HG03108 (cell line): ENCODE results near the gene PRM3.

ENCODE experiments used
- ATAC-seq: cut with Tn5 transposase; IDR thresholded peaks from one replicate; pipeline ENCODE4 v1.9.1; 2021; ENCODE audit warnings: moderate library complexity; ENCODE audit not compliant: unreplicated experiment

The PRM3 gene

DNA sequence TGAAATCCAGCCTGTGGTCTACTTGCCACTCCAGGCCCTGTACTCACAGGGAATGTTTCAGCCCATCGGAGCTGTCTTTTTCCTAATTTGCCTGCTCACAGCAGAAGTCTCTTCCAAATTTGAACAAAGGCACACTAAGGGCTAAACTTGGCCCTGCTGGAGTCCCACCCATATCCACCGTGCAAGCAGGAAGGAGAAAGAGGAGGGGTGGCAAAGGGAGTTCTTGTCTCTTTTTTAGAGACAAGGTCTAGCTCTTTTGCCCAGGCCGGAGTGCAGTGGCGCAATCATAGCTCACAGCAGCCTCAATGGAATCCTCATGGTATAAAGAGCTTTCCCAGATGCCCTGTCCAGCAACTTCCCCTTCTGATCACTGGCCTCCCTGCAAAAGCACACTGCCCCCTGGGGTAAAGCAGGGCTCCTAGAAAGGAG lies 10.4 kb upstream of the PRM3 start:
- ATAC-seq: no peak

DNA sequence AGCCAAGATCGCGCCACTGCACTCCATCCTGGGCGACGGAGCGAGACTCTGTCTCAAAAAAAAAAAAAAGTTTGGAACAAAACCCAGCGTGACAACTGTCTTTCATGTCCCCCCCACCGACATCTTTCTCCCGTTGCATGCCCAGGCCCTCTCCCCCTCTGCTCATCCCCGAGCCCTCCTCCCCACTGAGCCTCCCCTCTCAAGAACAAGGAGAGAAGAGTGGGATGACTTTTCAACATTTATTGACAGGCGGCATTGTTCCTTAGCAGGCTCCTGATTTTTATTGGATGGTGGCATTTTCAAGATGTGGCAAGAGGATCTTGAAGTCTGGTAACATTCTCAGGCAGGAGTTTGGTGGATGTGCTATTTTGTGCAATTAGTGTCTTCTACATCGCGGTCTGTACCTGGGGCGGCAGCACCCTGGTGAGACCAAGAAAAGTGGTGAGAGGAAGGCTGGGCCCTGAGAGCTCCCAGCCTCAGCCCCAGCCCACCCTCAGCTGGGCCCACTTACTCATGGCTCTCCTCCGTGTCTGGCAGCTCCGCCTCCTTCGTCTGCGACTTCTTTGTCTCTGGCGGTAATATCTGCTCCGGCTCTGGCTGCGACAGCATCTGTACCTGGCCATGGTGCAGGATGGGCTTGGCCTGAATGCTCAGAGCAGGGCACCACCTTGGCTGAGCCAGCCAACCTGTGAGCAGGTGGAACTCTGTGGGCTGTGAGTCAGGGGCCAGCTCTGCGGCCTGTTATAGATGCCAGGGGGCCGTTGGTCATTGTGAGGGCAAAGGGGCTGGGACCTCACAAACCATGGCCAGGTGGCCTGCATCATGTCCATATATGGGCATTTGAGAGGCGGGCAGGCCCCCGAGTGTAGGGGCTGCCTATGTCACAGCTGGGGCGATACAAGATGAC lies 7.4 kb upstream of the PRM3 start, which contains the start of gene PRM1:
Gene PRM1 (minus strand): TSS at position 715 of the 907 bp plus-strand sequence. CDS start 92 bp downstream, at position 623.
- ATAC-seq: no peak

DNA sequence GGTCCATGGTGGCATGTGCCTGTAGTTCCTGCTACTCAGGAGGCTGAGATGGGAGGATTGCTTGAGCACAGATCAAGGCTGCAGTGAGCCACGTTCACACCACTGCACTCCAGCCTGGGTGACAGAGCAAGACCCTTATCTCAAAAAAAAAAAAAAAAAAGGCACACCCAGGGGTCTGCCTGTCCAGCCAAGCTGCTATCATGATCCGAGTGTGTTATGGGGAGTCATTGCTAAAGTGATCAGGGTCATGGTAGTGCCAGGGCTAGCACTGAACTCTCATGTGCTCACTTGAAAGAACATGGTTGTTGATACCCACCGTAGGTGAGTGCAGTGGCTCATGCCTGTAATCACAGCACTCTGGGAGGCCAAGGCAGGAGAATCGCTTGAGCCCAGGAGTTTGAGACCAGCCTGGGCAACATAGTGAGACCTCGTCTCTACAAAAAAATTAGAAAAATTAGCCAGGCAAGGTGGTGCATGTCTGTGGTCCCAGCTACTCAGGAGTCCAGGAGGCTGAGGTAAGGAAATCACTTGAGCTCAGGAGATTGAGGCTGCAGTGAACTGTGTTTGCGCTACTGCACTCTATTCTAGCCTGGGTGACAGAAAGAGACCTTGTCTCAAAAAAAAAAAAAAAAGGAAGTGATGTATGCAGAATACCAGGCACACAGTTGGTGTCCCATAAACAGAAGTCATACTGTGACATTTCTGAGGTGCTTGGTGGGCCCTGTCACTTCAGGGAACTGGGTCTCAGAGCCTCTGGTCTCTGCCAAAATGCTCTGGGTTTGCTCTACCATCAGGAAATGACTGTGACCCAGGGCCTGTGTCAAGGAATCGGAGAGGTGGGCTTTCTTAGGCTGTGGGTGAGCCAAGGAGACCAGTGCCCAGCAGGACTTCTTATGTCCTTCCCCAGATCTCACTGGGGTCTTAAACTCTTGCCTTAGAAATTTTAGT lies 5.5 kb upstream of the PRM3 start:
- no peak for ATAC-seq

DNA sequence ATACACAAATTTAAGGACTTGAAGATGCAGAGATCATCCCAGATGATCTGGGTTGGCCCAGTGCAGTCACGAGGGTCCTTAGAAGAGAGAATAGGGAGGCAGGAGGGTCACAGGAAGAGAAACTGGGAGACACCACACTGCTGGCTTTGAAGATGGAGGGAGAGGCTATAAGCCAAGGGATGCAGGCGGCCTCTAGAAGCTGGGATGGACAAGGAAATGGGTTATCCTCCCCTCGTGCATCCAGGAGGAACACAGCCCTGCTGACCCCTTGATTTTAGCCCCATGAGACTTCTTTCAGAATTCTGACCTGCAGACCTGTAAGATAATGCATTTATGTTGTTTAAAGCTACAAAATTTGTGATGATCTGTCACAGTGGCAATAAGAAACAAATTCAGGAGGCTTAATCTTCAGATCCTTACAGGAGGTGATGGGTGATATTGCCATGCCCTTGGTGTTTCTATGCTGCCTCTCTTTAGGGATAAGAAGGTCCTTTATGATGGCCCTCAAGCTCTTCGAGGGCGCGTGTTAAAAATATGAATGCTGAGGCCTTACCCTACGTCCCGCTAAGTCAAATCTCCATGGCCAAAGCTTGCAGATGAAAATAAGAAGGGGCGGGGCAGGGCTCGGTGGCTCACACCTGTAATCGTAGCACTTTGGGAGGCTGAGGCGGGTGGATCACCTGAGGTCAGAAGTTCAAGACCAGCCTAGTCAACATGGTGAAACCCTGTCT lies 4.3 kb upstream of the PRM3 start:
- no peak for ATAC-seq

DNA sequence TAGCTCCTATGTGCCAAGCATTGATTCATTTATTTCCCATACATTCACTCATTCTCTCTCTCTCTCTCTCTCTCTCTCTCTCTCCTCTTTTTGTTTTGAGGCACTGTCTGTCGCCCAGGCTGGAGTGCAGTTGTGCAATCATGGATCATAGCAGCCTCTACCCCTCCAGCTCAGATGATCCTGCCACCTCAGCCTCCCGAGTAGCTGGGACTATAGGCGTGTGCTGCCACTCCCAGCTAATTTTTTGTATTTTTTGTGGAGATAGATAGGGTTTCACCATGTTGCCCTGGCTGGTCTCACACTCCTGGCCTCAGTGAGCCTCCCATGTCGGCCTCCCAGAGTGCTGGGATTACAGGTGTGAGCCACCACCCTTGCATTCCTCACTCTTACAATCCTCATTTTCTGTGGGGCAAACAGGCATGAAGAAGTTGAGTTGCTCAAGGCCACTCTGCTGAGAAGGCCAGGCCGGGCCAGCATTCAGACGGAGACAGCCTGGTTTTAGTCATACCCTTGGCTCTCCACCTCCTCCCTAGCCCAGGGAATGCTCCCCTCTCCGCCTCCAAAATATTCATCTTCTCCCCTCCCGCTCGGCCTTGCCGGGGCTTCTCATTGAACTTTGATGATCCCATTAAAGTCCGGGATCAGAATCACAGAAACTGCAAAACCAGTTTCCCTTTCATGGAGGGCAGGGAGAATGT lies 3.6 kb upstream of the PRM3 start:
- ATAC-seq: no peak

DNA sequence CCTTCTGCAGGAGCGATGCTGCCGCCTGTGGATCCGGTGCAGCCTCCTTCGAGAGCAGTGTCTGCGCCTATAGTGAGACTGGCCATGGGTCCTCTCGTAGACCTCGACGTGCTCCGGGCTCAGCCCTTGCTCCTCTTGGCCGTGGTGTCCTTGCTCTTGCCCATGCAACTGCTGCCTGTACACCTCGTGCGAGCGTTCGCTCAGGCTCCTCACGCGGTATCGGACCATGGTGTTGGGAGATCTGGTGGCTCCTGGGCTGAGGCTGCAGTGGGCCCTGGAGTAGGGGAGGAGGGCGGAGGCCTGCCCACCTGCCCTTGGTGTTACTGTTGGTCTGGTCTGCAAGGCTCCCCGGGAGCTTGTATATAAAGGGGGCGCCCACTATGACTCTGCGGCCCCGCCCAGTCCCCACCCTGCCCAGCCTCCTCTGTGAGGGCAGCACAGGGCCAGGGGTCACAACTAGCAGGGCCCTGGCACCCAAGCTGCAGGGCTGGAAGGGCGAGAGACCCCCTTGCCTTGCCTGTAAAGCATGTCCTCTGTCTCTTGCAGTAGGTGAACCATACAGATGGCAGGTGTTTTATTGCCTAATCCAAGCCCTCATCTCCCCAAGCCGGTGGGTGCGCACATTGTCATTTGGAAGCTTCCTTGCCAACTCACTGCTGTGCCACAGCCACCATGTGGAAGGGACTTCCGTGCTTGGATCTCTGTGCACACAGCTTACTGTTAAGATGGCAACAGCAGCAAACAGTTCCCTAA lies 2.9 kb upstream of the PRM3 start, which contains the start of gene PRM2:
Gene PRM2 (minus strand): TSS at position 338 of the 753 bp plus-strand sequence. CDS start 110 bp downstream, at position 228.
- ATAC-seq: no peak

GRCh38 chr16:11274964-11275363 lies 1.5 kb upstream of the PRM3 start:
- no peak for ATAC-seq

DNA sequence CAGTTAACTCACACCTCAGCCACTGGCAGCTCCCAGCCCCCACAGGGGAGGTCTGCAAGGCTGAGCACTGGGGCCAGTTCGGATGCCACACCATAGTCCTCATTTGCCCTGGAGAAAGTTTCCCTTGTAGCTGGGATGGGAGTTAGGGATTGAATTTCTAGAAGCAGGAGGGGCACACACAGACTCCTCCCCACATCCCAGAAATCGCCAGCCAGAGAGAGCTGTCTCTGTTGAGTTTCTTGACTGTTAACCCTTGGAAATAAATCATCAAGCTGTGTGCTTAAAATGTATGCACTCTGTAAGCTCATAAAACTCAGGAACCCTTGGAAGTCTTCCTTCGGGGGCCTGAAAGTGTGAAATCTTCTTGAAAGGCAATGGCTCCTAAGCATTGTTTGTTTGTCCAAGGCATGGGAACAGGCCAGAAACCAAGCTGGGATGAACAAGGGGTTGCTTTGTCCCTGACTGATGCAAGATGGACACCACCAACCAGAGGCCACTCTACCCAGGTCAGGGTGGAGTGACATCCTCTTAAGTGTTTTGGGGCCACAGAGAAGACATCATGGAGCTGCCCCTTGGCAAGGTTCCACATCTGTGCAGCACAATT lies 394 bp upstream of the PRM3 start:
- no peak for ATAC-seq

DNA sequence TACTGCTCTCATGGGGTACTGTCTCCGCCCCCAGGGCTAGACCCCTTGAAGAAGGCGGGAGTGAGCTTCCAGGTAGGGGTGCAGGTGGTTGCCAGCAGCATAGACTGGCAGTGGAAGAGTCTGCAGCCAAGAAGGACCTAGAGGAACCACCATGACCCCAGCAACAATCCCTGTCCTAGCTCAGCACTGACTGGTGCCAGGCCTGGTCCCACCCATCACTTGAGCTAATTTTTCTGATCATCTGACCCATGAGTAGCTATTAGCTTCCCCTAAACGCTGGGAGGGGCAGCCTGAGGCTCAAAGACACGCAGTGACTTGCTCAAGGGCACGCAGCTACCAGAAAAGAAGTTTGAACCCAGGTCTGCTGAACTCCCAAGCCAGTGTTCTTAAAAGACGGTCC lies 945 bp downstream of the PRM3 start:
- ATAC-seq: no peak

GRCh38 chr16:11271610-11272009 lies 1.8 kb downstream of the PRM3 start:
- ATAC-seq: no peak

GRCh38 chr16:11270602-11271162 lies 2.7 kb downstream of the PRM3 start:
- ATAC-seq: no peak

- no peak for ATAC-seq
Measured at GRCh38 chr16:11268921-11269375, 4.5 kb downstream of the PRM3 start, which contains the start of gene TNP2. TSS of gene TNP2 (minus strand) at chr16:11269325. CDS start at chr16:11269262, 63 bp downstream.

- ATAC-seq: no peak
Measured at GRCh38 chr16:11265124-11265523, 8.3 kb downstream of the PRM3 start.

GRCh38 chr16:11264155-11264832 lies 9.1 kb downstream of the PRM3 start:
- no peak for ATAC-seq

DNA sequence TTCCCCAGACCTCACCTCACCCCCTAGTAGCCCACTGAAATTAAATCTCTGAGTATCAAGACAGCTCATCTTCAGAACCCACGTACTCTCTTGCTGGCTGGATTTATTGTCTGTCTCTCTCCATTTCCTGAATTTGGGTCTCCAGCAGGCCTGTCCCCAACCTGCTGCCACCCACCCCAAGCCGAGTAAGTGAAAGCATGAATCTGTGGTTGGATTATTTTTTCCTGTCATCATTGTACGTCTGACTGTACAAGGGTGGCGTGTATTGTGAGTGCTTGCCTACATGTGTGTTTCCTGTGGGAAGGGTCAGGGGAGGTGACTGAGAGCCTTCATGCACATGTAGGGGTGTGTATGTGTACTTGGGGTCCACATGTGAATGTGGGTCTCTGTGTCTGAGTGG lies 9.7 kb downstream of the PRM3 start:
- ATAC-seq: no peak

DNA sequence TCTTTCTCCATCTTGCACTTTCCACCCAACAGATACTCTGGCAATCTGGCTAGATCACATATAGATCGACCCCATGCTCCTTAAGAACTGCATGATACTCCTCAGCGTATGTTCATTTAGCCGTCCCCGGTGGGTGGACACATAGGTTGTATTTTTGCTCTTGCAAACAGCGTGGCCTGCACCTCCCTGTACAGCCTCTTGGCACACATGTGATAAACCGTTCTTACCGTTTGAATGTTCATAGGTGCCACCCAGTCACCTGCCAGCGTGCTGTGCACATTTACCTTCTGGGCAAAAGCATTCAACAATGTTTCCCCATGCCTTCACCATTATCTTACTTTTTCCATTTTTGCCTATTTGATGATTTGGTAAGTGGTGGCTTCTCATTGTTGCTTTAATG lies 10.5 kb downstream of the PRM3 start:
- ATAC-seq: no peak

- no peak for ATAC-seq
Measured at GRCh38 chr16:11260596-11260966, 12.8 kb downstream of the PRM3 start.
